OCI-LY3 (cell line): Measurements from ENCODE around the gene TIGD3.

Experiments
- EZH2phosphoT487 ChIP-seq: fragments of 200-600 bp; shearing (Covaris generic); IDR thresholded peaks from 2 replicates; pipeline ENCODE4 v1.6.1; 2018; ENCODE audit warnings: antibody characterized with exemption, mixed run types, low read depth
- TF ChIP-seq, protein P1 (sequence below): fragments of 200-600, 300-600 bp; sonication (generic); IDR thresholded peaks from 2 replicates; pipeline ENCODE4 v1.5.1; 2014; ENCODE audit warnings: antibody characterized with exemption, low read length, low read depth

DNA sequence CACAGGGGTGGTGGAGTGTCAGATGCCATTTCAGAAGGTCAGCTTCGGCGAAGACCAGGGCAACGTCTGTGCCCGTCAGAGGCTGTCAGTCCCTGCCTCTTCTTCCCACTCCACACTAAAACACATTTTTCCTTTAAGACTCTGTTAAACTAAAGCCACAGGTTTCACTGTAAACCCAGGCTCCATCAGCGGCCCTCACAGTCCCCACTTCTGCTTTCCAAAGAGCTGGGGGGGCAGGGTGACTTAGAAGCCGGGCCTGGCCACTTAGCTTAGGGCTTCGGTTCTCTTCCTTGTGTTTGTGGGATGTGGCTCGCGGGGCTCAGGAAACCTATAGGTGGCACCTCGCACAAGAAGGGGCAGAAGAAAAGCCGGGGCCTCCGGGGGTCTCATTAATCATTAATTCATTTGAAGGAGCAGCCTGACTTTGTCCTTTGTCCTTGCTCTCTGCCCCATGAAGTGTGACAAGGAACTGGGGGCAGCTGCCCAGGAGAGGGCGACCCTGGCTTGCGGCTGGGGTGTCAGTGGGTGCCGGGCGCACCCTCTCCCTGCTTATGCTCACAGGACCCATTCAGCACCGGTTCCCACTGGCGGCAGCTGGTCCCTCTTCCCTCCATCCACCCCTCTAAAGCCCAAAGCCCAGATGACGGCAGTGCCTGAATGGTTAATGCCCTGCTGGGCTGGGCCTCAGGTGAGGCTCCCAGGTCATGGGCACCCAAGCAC, 23.8 kb downstream of the TIGD3 start:
- TF ChIP-seq, protein P1, sequence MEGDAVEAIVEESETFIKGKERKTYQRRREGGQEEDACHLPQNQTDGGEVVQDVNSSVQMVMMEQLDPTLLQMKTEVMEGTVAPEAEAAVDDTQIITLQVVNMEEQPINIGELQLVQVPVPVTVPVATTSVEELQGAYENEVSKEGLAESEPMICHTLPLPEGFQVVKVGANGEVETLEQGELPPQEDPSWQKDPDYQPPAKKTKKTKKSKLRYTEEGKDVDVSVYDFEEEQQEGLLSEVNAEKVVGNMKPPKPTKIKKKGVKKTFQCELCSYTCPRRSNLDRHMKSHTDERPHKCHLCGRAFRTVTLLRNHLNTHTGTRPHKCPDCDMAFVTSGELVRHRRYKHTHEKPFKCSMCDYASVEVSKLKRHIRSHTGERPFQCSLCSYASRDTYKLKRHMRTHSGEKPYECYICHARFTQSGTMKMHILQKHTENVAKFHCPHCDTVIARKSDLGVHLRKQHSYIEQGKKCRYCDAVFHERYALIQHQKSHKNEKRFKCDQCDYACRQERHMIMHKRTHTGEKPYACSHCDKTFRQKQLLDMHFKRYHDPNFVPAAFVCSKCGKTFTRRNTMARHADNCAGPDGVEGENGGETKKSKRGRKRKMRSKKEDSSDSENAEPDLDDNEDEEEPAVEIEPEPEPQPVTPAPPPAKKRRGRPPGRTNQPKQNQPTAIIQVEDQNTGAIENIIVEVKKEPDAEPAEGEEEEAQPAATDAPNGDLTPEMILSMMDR = peak; percentile 36; the same call in 1 of the 2 replicates
- no peak for TF ChIP-seq EZH2phosphoT487
